Putamen (tissue), 1 donor: Measurements from ENCODE around the gene MED15.
"Not testable (repeated sequence)": the region's sequence is repeated elsewhere in the genome, so short reads cannot be mapped to it uniquely, and the experiment has no call there.

Source experiments
- DNase-seq: peaks from one replicate; pipeline ENCODE4 v3.0.0-alpha.2; 2016; ENCODE audit warnings: low spot score

Gene MED15

DNA sequence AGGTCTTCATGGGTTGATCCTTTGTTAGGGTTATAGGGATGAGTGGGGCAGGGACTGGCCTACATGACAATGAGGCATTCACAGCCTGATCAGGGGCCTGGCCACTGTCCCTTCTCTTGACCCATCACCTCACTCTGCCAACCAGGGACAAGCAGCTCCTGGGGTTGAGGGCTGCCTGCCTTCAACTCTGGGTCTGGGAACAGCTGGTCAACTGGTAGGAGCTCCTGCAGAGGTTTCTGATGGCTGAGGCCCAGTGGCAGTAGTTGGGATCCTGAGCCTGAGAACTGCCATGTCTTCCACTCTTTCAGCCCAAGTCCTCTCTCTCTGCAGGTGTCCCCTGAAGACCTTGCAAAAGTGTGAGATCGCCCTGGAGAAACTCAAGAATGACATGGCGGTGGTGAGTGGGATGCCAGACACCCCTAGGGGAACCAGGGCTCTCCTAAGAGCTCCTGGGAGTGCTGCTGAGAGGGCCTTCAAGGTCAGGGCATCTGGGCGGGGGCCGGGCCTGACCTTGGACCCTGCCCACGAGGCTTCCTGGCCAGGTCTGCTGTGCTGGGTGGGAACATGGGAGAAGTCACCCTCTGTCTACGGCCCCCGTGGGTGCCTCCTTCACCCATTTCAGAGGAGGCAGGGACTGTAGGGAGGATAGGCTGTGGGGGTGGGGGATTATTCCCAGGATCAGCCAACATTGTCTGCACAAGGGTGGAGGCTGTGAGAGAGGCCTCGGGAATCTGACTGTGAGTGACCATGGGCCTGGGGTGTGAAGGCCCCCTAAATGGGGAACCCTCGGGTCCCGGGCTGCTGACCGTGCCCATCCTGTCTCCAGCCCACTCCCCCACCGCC is 76.8 kb downstream of the MED15 start:
- no peak for DNase-seq

- DNase-seq, result no peak
These were observed 77.6 kb downstream of the MED15 start for GRCh38 chr22:20584872-20585638.

- DNase-seq, result no peak
These were observed 78.4 kb downstream of the MED15 start for GRCh38 chr22:20585639-20586402.

DNA sequence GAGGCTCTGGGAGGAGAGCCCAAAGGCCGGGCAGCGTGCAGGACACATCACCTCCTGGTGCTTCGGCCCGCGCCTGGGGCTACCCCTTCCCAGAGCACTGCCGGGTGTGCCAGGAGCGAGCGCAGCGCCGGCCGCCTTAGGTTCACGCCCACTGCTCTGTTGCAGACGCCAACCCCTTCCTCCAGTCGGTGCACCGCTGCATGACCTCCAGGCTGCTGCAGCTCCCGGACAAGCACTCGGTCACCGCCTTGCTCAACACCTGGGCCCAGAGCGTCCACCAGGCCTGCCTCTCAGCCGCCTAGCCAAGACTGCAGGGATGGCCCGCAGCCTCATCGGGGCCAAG is 79.0 kb downstream of the MED15 start:
- no peak for DNase-seq

- no peak for DNase-seq
These were observed 80.0 kb downstream of the MED15 start for GRCh38 chr22:20587206-20587958.

GRCh38 chr22:20588092-20588842 is 80.9 kb downstream of the MED15 start:
- DNase-seq, result no peak

- DNase-seq, result no peak
These were observed 81.6 kb downstream of the MED15 start for GRCh38 chr22:20588843-20589581.

- DNase-seq, result no peak
These were observed 82.4 kb downstream of the MED15 start for GRCh38 chr22:20589614-20590476.

DNA sequence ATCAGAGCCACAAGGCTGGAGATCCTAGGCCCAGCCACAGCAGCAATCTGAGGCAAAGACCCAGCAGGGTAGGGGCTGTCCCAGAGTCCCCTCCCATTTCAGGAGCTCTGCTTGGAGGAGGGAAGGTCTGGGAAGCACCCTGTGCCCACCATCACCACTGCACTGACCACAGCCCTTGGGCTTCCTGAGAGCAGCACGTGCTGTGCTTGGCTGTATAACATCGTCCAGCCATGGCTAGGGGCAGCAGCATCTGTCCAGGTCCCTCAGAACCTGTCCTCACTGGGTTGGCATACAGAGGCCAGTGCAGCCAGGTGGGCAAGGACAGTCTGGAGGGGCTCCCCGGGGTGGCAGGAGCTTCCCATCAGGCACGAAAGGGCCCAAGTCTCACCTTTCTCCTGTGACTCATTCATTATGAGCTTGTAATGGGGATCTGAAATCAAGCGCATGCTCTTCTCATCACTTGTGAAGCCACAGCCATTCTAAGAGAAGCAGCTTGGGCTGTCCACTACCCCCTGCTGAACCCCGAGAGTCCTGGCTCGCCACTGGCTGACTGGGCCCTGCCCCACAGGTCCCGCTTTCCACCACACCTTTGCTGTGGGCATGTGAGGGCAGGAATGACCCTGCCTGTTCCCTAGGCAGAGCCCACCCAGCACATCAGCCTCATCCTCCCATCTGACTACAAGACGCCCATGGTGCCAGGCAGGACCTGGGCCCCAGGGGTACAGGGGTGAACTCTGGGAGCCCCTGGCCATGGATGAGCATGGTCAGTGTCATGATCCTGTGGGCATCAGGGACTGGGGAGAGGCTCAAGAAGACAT is 83.3 kb downstream of the MED15 start:
- DNase-seq, result no peak

DNA sequence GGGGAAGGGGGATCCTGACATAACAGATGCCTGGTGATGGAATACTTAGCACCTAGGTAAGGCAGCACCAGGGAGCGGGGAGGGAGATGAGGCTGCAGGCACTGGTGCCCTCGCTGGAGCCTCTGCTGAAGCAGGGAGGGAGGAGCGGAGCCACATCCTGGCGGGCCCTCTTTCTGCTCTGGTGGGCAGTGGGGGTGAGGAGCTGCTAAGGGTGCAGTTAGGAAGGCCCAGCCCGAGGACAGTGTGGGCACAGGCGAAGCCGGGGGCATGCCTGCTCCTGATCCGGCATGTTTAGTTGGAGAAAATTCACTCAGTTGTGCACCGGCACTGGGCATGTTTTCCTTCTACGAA is 83.9 kb downstream of the MED15 start:
- DNase-seq, result no peak

DNA sequence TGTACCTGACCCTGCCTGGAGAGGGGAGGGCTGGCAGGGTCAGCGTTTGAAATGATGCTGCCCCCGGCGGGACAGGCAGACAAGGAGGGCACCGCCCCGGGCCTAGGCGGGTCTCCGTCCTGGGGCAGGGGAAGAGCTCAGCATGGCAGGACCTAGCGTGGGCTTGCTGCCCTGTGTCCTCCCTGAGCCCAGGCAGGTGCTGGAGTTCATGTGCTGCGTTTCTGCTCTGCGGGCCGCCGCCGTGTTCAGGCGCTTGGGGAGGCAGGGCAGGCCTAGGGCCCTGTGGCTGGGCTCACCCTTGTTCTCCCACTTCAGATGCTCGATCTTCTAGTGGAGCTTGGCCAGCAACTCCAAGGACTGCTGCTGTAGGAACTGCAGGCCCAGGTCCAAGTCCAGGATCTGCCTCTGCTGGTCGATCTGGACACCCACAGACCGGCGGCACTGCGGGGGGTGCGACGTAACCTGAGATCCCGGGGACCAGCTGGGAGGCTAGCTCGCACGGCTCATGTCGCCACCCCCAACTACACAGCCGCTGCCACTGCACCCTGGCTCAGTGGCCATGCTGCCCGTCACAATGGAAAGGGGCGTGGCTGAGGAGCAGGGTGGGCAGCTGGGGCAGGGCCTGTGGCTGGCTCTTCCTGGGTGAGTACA is 84.4 kb downstream of the MED15 start:
- no peak for DNase-seq

- not testable (repeated sequence) for DNase-seq
These were observed 86.6 kb downstream of the MED15 start for GRCh38 chr22:20594038-20594437.

GRCh38 chr22:20594486-20594885 is 87.1 kb downstream of the MED15 start:
- not testable (repeated sequence) for DNase-seq

GRCh38 chr22:20595461-20595860 is 88.1 kb downstream of the MED15 start:
- DNase-seq, result no peak

DNA sequence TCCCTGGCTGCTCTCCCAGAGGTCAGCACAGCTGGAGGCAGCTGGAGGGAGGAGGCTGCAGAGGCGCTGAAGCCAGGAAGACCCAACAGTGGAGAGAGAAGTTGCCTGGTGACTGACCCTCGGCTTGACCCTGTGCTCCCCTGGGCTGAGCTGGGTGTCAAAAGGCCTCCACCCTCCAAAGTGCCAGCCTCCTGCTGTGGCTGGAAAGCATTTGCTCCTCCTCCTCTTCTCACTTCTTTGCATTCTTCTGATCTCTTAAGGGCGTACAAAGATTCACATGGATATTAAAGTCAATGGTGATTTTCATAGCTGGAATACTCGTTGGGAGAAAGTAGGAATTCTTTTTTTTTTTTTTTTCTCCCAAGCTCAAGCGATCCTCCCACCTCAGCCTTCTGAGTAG is 91.7 kb downstream of the MED15 start:
- no peak for DNase-seq

DNA sequence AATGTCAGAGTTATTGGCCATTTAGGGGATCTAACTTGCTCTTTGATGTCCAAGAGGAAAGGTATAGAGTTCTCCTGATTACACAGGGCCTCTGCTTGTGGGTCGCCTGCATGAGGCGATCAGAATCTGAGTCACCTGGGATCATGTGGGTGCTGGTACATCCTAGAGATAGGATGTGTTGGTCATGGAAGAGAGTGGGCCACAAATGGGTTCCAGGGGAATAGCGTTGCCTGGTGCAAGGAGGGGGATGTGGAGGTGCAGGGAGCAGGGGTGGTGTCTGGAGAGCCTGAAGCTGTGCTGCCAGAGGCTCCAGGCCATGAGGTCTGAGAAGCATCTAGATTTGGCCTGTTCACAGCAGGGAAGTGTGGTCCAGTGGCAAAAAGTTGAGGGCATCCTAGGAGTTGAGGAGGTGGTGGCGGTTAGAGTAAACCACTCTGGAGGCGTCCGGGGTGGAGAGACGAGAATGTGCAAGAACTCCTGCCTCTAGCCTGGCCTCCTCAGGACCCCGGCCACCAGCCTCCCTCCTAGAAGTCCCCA is 92.8 kb downstream of the MED15 start:
- DNase-seq, result no peak

DNA sequence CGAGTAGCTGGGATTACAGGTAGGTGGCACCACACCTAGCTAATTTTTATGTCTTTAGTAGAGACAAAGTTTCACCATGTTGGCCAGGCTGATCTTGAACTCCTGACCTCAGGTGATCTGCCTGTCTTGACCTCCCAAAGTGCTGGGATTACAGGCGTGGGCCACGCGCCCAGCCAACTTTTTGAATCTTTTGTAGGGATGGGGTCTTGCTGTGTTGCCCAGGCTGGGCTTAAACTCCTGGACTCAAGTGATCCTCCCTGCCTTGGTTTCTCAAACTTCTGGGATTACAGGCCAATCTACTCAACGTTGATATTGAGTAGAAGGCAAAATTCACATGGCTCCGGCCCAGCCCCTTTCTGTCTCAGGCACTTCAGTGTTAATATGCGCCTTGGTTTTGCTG is 93.9 kb downstream of the MED15 start:
- no peak for DNase-seq

DNA sequence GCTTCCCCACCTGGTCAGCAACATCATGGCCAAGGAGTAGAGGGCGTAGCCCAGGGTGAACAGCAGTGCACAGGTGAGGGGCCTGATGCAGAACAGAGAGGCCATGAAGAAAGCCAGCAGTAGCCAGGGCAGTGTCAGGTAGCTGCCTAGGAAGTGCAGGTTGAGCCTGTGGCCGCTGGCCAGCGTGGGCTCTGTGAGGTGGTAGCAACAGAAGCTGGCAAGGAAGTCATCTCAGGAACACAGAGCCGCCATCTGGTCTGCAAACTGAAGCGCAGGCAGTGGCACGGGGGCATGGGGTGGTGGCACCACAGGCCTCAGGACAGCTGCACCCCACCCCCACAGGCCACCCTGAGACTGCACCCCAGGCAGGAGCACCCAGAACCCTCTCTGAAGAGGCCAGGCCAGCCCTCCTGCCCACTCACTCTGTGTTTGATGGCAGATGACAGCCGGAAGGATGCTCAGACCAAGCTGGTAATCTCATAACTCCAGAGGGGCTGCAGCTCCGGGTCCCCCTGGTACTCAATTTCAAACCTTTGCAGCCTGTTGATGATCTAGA is 95.3 kb downstream of the MED15 start:
- no peak for DNase-seq
